GM12873 (cell line): Measurements from ENCODE around the gene MAEA.

ENCODE experiments used
- TF ChIP-seq, protein P1 (sequence below): IDR thresholded peaks from 2 replicates; pipeline ENCODE4 v1.5.1; 2012; ENCODE audit warnings: low read depth, mild to moderate bottlenecking, moderate library complexity, low read length, control low read depth; ENCODE audit not compliant: insufficient read depth; ENCODE audit errors: missing control alignments

Gene MAEA

DNA sequence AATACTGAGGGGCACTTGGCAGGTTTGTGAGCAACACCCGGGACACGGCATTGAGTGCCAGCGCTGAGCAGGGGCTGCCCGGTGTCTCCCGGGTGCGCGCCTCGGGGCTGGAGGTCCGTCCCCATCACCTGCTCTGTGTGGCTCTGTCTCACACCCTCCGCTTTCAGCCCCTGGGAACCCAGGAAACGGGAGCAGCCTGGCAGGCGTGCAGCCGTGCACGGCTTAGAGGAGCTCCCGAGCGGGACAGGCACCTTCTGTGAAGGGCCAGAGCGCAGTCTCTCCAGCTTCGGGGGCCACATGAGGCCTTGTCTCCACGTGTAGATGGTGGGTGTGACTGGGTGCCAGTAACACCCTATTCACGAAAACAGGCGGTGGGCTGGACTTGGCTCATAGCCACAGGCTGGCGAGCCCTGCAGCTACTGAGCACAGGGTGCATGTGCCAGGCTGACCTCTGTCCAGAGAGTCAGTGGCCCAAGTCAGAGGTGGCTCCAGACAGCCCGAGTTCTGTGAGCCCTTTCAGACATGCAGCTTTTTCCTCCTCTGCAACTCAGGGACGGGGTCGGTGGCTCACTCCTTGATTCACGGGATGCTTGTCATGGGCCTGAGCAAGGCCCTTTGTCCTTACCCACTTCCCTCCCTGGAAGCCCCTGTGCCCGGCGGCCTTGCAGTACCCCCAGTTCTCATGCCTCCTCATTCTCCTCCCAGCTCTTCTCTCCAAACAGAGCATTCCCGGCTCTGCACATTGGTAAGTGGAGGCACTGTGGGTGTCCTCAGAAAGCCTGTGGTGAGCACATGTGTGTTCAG, 80.8 kb downstream of the MAEA start:
- TF ChIP-seq, protein P1, sequence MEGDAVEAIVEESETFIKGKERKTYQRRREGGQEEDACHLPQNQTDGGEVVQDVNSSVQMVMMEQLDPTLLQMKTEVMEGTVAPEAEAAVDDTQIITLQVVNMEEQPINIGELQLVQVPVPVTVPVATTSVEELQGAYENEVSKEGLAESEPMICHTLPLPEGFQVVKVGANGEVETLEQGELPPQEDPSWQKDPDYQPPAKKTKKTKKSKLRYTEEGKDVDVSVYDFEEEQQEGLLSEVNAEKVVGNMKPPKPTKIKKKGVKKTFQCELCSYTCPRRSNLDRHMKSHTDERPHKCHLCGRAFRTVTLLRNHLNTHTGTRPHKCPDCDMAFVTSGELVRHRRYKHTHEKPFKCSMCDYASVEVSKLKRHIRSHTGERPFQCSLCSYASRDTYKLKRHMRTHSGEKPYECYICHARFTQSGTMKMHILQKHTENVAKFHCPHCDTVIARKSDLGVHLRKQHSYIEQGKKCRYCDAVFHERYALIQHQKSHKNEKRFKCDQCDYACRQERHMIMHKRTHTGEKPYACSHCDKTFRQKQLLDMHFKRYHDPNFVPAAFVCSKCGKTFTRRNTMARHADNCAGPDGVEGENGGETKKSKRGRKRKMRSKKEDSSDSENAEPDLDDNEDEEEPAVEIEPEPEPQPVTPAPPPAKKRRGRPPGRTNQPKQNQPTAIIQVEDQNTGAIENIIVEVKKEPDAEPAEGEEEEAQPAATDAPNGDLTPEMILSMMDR: no peak

DNA sequence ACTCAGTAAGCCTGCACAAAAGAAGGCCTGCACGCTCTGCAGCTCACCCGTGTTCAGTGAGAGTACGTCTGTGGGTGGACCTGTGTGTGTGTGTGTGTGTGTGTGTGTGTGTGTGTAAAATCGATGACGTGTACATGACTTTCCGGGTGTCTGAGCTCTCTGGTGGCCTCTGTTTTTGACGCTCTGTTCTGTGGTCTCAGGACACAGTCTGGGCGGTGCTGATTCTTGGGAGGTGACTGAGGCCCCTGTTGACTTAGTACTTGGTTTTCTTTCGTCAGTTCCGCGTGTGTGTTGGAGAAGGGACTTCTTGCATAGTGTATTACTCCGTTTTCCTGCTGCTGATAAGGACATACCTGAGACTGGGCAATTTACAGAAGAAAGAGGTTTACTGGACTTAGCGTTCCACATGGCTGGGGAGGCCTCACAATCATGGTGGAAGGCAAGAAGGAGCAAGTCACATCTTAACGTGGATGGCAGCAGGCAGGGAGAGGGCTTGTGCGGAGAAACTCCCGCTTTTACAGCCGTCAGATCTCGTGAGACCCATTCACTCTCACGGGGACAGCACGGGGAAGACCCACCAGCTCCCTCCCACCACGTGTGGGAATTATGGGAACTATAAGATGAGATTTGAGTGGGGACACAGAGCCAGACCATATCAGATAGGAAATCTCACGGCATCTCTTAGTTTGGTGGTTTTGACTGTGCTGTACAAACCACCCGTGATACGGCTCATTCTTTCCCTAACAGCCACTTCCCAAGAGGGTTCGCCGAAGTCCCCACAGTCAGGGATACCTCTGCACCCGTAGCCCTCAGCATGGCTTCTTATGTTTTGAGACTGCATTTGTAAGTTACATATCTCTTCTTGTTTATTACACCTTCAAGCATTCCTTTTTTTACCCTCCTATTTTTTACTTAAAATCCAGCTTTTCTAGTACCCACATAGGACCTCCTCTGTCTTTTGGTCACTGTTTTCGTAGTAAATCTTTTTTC, 81.8 kb downstream of the MAEA start:
- TF ChIP-seq, protein P1: no peak

DNA sequence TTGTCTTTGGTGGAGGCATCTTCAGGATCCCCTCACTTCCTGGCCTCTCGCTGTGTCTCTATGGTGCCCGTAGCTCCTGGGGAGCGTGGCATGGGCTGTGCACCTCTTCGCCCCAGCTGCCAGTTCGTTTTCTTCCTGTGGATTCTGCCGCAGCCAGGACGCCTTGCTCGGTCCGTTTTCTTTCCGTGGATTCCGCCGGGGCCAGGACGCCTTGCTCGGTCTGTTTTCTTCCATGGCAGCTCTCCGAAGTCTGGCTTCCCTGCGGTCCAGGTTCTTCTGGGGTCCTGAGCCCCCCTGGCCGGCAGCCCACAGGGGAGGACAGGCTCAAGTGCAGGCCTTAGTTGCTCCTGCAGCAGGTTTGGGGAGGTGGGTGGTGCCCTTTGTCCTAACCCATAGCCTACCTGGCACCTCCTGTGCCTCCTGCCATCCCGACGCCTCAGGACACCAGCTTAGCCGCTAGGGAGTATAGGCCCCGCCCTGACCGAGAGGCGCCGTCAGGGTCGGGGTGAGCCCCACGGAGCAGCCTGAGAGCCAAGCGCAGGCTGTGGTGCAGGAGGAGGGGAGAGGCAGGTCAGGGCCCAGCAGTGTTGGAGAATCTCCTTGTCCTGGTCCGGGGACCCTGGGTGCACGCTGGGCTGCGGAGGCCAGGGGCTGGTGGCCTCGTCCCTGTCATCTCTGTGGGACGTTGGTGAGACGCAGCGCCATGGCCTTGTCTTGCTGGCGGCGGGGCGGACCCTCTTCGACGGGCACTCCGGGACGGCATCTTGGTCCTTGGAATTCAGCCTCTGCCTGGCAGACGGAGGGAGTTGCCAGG, 84.4 kb downstream of the MAEA start:
- TF ChIP-seq, protein P1: no peak

DNA sequence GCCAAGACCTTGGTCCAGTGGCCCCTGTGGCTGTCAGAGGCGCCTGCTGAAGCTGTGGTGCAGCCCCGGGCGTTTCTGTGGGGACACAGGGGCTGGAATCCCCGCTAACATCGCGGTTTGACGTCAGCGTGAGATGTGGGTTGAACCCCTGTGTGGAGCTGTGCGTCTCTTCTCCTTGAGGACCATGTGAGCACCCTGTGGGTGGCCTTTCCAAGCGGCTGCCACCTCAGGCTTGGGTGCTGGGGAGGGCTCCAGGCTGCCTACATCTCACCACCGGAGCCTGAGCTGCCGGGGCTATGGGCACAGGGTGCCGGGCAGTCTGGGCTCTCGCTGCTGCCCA, 85.0 kb downstream of the MAEA start:
- TF ChIP-seq, protein P1: no peak

DNA sequence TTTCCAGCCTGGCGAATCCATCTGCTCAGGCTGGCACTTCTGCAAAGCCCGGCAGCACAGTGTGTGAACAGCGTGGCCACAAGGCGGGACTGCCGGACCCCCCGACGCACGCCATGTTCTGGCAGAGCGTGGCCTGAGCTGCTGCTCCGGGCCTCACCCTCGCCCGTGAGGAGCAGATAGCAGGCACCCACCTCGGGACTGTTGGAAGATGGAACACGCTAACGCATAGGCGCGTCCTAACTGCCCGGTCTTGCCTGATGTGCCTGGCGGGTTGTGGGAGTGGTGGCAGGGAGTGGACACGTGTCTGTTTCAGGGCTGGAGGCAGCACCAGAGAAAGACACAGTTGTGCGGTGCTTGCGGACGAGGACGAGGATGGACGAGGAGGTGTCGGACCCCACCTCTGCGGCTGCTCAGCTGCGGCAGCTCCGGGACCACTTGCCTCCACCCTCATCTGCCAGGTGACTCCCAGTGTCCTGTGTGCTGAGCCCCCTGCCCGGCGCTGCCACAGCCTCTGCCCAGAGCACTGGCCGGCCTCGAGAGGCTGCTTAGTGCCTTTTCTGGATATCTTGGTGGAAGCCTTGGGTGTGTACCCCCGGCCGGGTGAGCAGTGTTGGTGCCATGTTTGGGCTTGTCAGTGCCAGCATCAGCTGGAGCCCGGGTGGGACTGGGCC, 85.5 kb downstream of the MAEA start:
- TF ChIP-seq, protein P1: no peak

DNA sequence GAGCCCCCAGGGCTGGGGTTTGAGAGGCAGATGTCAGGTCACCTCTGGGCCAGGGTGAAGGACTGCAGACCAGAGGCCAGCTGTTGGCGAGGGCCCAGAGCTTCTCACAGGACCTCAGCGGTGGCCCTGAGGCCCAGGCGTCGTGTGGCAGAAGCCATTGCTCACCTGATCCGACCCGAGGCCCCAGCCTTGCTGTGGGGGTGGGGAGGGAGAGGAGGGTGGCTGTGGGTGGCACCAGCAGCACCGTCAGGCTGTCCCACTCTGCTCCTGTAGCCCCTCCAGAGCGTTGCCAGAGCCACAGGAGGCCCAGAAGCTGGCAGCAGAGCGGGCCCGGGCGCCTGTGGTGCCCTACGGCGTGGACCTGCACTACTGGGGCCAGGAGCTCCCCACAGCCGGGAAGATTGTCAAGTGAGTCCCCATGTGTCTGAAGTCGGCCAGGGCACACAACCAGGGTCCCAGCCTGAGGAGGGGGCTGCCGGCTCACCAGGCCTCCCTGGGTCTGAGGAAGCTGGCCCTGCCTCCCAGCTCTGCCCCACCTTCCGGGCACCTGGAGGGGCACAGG, 86.2 kb downstream of the MAEA start:
- TF ChIP-seq, protein P1: no peak
